NOMO-1 treated with dmso at 0.1 percent for 144 hours (cell line): ENCODE data around the gene TNKS2.
A peak's percentile ranks its signal among the peaks of the same experiment; 100 is the strongest.

Experiments used
- DNase-seq: peaks from one replicate; lab custom pipeline; 2025; ENCODE audit not compliant: unreplicated experiment; lab: John Stamatoyannopoulos, UW

The TNKS2 gene

GRCh38 chr10:91907914-91908336, 109.7 kb downstream of the TNKS2 start:
- peak; percentile 6 for DNase-seq

- DNase-seq: peak; percentile 76
Observed at GRCh38 chr10:91908337-91909116, 110.3 kb downstream of the TNKS2 start.

GRCh38 chr10:91909117-91909677, 111.0 kb downstream of the TNKS2 start, which contains the start of gene FGFBP3:
TSS of gene FGFBP3 (minus strand) at chr10:91909486. CDS start at chr10:91908969, 517 bp downstream.
- peak; percentile 2 for DNase-seq

GRCh38 chr10:91910467-91910866, 112.2 kb downstream of the TNKS2 start:
- DNase-seq: no peak
